Activated CD4-positive, CD25-positive, alpha-beta regulatory T cell (primary cell): ENCODE data around the gene ANTKMT.

Source experiments
- DNase-seq, 4 experiments: peaks; one replicate each; lab custom pipeline; 2025; lab: John Stamatoyannopoulos, UW

ANTKMT gene

DNA sequence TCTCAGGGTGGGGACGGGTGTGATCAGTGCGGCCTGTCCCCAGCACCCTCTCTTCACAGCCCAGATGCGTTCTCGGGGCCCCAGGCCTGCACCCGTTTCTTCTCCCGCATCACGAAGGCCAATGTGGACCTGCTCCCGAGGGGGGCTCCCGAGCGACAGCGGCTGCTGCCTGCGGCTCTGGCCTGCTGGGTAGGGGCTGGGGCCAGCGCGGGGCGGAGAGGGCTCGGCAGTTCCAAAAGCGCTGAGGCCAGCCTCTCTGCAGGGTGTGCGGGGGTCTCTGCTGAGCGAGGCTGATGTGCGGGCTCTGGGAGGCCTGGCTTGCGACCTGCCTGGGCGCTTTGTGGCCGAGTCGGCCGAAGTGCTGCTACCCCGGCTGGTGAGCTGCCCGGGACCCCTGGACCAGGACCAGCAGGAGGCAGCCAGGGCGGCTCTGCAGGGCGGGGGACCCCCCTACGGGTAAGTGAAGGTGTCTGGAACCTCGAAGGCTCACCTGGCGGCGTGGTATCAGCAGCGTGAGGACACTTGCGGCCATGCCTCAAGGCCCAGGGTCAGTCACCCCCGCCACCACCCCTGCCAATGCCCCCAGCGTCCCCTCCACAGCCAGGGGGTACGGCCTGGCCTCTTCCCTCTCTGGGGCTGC, 44.0 kb downstream of the ANTKMT start:
- no peak for DNase-seq

GRCh38 chr16:765488-765865, 44.5 kb downstream of the ANTKMT start:
- DNase-seq = no peak

DNA sequence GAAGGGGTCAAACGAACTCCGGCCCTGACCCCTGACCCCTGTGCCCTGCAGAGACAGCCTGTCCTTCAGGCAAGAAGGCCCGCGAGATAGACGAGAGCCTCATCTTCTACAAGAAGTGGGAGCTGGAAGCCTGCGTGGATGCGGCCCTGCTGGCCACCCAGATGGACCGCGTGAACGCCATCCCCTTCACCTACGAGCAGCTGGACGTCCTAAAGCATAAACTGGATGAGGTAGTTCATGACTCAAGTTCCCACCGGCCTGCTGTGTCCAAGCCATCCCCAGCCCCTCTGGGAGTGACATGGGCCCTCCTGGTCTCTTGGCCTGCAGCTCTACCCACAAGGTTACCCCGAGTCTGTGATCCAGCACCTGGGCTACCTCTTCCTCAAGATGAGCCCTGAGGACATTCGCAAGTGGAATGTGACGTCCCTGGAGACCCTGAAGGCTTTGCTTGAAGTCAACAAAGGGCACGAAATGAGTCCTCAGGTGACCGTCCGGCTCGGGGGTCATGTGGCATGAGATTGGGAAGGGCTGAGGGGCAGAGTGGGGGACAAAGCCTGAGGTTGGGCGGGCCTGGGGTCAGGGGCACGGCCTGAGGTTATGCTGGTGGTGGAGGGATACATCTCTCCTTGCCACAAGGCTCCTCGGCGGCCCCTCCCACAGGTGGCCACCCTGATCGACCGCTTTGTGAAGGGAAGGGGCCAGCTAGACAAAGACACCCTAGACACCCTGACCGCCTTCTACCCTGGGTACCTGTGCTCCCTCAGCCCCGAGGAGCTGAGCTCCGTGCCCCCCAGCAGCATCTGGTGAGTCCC, 45.3 kb downstream of the ANTKMT start:
- DNase-seq = no peak

GRCh38 chr16:766820-767640, 46.1 kb downstream of the ANTKMT start:
- no peak for DNase-seq

DNA sequence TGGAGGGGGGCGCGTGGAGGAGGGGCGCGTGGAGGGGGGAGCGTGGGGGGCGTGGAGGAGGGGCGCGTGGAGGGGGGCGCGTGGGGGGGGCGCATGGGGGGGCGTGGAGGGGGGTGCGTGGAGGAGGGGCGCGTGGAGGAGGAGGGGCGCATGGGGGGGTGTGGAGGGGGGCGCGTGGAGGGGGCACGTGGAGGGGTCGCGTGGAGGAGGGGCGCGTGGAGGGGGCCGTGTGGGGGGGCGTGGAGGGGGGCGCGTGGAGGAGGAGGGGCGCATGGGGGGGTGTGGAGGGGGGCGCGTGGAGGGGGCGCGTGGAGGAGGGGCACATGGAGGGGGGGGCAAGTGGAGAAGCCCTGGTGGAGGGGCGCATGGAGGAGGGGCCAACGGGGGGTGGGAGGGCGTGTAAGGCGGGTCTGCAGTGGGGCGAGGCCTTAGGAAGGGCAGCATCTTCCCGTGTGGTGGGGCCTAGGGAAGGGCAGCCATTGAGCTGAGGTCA, 46.8 kb downstream of the ANTKMT start:
- no peak for DNase-seq

GRCh38 chr16:768428-768827, 47.5 kb downstream of the ANTKMT start:
- no peak for DNase-seq

- DNase-seq = no peak
Observed at GRCh38 chr16:769184-769784, 48.3 kb downstream of the ANTKMT start.

- no peak for DNase-seq
Observed at GRCh38 chr16:769934-770333, 49.0 kb downstream of the ANTKMT start.

DNA sequence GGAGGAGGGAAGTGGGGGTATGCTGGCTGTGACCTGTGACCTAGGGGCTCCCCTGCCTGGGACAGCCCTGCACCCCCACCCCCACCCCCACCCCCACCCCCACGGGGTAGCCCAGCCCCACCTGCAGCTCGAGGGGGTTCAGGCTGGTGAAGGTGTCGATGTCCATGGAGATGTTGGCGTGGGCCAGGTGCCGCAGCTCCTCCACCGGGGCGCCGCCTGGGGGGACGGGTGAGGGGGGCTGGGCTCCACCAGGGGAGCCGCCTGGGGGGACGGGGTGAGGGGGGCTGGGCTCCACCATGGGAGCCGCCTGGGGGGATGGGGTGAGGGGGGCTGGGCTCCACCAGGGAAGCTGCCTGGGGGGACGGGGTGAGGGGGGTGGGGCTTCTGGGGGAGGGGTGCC, 49.5 kb downstream of the ANTKMT start:
- DNase-seq = no peak
